Muscle of back (tissue), 11 donors: Measurements from ENCODE around the gene PNMA8C. TPM values are rescaled to one million over a fixed set of nuclear protein-coding genes. Genes with fewer than 3 reads are reported as not detected.
"Not testable (repeated sequence)": the region's sequence is repeated elsewhere in the genome, so short reads cannot be mapped to it uniquely, and the experiment has no call there.

Experiments
- DNase-seq, 3 donors: peaks; one replicate each; pipeline versions ENCODE4 v3.0.0 to v3.0.0-alpha.2; 2013
- polyA plus RNA-seq, 10 donors: library from polyadenylated mRNA; unstranded; fragments of 120-200 nt; gene quantifications; one replicate each; pipeline ENCODE4 v1.2.1, GENCODE V29; 2013; ENCODE audit not compliant: insufficient read length in 10 of 10

PNMA8C gene
- polyA plus RNA-seq, 10 donors, result 0.24 to 0.70 (median 0.40) TPM

DNA sequence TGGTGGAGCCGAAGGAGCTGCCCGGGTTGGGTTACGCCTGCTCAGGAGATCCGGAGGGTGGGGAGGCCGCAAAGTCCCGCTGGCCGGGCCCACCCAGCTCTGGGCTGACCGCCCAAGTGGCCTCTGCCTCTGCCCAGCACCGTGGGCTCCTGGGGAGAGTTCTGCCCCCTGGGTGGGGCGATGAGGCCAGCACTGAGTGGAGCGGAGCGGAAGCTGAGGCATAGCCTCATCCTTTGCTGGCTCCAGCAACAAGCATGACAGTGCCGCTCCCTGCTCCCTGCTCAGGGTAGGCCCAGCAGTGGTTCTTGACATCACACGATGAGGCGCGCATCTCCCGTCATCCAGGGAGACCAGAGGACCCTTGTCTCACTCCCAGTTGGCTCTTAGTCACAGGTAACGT, 37.9 kb downstream of the PNMA8C start:
- DNase-seq, result peak in 1 of 3 donors; percentile 29

DNA sequence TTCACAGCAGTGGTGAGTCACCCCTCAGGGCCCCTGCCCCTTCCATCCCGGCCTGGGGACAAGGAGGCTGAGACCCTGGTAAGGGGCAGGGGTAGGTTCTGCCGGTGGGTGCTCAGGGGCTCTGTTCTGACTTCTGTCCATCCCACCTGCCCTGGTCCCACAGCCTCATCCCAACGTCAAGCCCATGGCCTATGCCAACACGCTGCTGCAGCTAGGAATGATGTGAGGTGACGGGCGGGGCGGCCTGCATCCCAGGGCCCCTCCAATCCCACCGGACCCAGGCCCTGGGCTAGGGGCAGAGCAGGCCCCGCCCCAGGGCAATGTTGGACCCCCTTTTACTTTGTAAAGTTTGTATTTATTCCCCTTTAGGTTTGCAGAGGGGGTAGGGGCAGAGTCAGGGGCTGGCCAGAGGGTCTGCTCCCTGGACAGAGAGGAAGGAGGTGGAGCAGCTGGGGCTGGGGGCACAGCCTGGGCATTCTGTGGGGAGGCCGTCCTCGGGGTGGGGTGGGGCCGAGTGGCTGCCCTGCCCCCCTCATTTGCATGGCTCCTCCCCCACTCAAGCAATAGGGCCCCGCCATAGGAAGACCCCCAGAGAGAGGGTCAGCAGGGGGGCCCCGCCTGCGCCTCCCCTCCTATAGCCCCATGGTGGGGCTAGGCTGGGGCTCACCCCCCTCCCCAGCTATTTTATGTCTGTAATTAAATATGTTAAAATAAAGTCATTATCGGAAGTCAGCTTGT, 38.4 kb downstream of the PNMA8C start:
- DNase-seq, result no peak

DNA sequence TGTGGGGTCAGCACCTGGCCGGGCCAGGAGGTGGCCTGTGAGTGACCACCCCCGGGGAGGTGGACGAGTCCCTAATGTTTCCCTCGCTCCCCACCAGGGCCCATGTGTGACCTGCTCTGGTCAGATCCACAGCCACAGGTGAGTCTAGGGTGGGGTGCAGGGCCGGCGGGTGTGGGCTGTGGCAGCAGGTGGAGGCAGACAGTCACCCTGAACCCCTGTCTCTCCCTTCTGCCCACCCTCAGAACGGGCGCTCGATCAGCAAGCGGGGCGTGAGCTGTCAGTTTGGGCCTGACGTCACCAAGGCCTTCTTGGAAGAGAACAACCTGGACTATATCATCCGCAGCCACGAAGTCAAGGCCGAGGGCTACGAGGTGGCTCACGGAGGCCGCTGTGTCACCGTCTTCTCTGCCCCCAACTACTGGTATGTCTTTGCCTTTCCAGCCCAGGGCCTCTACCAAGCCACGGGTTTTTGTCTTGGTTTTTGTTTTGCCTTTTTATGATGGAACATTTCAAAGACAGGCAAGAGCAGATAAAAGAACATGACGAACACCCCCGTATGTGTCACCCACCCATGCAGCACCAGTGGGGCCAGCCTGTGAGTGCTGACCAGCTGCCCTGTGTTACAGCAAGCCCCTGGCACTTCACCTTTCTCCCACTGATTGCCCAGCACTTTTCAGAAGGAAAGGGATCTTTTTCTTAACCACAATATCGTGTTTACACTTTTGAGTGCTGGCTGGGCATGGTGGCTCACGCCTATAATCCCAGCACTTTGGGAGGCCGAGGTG, 40.2 kb downstream of the PNMA8C start:
- DNase-seq, result no peak

DNA sequence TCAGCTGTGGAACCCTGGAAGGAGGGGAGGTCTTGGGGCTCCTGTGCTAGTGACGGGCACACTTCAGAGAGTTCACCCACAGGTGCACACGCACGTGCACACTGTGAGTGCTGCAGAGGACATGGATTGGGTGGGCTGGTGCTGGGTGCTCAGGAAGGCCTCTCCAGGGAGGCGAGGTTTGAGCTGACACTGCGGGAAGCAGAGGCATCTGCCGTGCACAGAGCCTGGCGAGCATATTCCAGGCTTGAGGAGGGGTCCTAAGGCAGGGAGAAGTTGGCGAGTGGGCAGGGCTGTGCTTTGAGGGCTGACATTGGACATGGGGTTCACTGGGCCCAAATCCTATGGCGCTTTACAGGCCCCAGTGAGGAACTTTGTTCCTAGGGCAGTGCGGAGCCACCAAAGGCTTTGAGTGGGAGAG, 41.0 kb downstream of the PNMA8C start:
- no peak for DNase-seq

DNA sequence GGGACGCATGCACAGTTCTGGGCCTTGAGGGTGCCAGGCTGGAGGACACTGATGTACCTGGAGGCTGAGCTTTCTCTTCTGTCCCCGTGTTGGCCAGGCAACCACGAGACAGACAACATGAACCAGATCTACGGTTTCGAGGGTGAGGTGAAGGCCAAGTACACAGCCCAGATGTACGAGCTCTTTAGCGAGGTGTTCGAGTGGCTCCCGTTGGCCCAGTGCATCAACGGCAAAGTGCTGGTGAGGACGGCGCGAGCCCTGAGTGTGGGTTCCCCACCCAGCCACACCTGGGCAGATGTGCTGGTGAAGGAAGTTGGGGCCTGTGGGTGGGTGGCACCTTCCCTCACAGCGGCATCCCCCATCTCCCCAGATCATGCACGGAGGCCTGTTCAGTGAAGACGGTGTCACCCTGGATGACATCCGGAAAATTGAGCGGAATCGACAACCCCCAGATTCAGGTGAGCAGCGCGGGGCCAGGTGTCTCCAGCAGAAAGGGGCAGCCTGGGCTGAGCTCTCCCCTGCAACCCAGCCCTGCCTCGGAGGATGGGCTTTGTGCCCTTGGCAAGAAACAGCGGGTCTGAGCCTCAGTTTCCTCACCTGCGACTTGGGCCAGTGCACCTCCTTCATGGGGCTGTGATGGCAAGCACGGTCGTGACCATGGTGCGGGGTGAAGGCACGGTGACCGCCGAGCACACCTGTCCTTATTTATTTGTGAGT, 41.6 kb downstream of the PNMA8C start:
- DNase-seq, result no peak

DNA sequence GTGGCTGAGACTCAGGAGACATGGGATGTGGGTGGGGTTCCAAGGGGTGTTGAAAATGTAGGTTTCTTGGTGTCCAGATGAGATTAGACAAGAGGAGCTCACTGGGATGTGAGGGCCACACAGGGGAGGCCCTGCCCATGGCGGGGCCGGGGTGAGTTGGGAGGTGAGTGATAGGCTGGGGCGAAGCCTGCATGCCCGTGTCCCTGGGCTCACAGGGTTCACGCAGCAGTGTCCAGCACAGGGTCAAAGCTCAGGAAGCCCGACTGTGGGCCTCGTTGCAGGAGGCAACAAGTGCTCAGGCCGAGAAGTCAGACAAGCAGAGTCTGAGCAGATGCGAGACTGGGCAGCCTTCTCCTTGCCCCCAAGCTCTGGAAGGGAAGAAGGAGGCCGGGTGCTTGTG, 42.6 kb downstream of the PNMA8C start:
- no peak for DNase-seq

DNA sequence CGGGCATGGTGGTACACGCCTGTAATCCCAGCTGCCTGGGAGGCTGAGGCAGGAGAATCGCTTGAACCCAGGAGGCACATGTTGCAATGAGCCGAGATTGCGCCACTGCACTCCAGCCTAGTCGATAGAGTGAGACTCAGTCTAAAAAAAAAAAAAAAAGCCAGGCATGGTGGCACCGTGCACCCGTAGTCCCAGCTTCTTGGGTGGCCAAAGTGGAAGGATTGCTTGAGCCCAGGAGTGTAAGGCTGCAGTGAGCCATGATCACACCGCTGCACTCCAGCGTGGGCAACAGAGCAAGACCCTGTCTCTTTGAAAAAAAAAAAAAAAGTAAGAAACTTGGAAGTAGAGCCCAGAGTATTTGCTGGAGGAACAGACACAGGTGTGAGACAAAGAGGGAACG, 43.1 kb downstream of the PNMA8C start:
- DNase-seq, result no peak

DNA sequence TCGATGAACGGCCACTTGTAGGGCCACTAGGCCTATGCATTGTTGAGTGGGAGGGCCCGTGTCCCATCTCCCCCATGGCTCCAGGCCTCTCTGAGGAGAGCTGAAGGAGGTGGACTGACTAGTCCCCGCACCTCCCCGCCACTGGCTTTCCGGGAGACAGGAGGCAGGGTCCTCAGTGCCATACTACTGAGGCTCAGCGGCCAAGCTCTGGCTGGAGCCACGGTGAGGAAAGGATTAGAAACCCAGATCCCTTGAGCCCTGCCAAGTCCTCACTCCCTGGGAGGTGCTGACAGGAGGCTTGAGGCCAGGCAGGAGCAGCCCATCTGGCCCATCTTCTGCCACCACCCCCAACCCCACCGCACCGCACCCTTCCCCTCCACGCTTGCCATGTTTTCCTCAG, 44.3 kb downstream of the PNMA8C start:
- DNase-seq, result no peak

DNA sequence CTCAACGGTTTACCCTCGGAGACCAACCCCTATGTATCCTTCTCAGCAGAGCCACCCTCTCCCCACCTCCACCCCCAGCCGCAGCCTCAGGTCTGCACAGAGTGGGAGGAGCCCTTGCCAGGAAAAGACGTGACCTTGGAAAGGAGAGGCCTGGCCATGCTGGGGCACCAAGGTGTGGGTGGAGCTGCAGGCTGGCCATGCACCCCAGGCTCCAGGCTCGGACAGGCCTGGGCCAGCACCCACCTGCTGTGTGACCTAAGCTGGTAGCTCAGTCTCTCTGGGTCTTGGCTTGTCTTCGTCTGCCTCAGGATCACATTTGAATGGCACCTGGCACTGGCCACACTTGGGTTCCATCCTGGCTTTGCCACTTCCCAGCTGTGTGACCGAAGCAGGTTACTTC, 44.9 kb downstream of the PNMA8C start:
- DNase-seq, result no peak

DNA sequence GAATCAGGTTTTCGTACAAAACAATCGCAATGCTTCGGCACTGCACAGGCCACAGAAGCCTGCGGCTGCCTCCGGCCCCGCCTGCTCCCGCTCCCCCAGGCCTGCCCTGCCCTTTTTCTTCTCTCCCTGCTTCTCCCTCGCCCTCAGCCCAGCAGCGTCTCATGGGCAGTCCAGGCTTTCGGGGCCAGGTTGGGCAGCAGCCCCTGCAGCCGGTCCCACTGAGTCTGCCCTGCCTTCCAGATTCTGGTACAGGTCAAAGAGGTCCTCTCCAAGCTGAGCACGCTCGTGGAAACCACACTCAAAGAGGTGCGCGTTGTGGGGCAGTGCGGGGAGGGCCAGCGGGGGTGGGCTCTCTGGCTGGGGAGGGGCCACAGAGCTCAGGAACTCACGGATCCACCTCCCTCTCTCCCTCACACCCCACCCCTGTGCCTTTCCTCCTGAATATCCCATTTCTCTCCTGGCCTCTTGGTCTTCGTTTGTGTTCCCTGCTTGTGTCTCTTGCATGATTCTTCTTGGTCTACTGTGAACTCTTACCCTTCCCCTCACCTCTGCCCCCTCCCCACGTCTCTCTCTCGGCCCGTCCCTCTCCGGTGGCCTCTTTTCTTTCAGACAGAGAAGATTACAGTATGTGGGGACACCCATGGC, 45.4 kb downstream of the PNMA8C start:
- no peak for DNase-seq

DNA sequence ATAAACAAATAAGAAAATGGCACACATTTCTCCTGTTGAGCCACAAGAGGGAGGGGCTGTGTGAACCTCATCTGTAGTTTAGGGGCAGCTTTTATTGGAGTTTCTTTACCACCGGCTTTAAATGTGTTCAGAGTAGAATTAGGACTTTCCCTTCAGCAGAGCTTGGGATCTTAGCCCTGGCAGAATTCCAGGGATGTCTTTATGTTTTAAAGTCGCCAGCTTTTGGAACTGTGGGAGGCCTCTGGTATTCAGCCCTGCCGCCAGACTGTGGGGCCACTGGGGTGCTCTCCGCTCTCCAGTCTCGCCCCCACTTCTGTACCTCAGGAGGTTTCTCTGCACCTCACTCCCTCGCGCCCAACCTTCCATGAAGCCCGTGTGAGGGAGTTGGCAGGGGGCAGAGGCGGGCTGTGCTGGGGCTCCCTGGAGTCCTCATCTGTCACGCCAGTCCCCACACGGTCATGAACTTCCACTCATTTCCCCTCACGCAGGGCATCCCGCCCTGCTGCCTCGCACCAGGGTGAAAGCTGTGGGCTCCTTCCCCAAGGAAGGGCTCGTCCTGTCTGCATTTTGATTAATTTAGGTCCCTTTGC, 46.9 kb downstream of the PNMA8C start:
- peak in 1 of 3 donors; percentile 59 for DNase-seq

DNA sequence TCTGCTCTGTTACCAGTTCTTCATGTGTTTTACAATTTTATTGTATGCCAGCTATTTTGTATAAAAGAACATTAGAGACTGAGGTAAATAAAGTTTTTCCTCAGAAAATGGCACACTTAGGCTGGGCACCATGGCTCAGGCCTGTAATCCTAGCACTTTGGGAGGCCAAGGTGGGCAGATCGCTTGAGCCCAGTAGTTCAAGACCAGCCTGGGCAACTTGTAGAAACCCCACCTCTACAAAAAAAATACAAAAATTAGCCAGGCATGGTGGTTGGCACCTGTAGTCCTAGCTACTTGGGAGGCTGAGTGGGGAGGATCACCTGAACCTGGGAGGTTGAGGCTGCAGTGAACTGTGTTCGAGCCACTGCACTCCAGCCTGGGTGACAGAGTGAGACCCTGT, 47.4 kb downstream of the PNMA8C start:
- DNase-seq, result no peak

DNA sequence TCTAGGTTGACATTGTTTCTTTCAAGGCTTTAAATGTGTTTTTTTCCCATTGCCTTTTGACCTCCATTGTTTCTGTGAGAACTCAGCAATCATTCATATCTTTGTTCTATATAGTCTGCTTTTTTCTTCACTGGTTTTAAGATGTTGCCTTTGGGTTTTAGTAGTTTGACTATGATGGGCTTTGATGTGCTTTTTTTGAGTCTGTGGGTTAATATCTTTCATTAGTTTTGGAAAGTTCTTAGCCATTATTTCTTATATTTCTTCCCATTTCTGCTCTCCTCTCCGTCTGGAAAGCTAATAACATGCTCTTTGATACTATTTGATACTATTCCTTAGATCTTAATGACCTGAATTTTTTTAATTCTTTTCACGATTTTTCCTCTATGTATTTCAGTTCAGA, 48.0 kb downstream of the PNMA8C start:
- DNase-seq, result no peak

DNA sequence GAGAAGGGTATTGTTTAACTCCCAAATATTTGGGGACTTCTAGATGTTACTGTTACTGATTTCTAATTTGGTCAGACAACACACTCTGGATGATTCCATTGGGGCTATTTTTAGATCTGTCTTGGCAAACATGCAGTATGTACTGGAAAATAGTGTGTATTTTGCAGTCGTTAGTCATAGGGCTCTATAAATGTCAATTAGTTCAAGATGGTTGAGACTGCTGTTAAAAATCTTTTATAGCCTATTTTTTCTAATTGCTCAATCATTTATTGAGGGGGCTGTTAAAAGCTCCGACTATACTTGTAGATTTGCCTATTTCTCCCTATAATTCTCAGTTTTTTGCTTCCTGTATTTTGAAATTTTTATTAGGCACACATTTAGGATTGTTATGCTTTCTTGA, 50.5 kb downstream of the PNMA8C start:
- peak; percentile 87 to 91 (median 91) for DNase-seq

DNA sequence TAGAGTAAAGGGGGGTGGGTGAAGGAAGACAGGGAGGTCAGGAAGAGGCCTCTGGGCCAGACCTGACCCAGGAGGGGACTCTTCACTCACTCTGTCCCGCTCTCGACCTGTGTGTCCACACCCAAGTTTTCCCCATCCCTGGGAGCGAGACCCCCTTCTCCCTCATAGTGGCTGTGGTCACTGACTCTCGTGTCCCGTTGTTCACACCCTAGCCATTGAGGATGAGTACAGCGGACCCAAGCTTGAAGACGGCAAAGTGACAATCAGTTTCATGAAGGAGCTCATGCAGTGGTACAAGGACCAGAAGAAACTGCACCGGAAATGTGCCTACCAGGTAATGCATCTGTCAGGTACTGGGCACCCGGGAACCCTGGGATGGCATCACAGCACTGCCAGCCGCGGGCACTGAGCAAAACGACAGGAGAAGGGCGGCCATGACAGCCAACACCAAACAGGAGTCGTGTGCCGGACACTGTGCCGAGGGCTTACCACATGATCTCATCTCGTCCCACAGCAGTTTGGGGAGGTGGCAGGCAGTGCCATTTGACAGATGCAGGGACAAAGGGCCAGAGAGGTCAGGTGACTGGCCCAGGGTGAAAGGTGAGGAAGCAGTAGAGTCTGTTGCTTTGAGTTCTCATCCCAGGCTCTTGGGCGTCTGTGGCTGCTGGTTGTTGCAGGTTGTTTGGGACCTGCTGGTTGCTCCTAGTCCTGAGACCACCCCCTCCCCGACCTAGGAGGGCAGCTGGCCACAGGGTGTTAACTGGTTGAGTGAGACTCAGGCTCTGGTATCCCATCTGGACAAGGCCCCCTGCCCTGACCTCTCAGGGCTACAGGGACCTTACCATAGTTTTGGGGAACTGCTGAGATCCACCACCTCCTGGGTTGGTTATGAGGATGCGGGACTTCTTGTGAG, 52.2 kb downstream of the PNMA8C start:
- DNase-seq, result no peak

DNA sequence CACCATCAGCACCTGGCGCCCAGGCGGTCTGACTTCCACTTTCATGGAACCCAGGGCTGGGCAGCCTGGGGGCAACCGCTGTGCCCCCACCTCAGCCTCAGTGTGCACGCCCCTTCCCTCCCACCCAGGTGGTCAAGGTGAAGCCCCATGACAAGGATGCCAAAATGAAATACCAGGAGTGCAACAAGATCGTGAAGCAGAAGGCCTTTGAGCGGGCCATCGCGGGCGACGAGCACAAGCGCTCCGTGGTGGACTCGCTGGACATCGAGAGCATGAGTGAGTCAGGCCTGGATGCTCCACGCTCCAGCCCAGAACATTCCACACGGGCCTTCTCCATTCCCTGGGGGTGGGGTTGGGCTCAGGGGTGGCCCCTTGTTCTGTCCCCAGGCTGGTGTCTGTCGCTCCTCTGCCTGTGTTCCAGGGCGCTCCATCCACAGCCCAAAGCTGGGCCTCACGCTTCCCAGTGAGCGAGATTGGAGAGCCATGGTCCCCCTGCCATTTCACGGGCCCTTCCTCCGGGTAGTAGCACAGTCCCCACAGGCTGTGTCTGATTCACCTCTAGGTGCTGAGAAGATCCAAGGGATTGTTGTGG, 53.2 kb downstream of the PNMA8C start:
- not testable (repeated sequence) for DNase-seq
